Activated CD4-positive, alpha-beta memory T cell treated with anti-CD3 and anti-CD28 coated beads for 36 hours (primary cell): ENCODE data around the gene NPW. TPM values are rescaled to one million over a fixed set of nuclear protein-coding genes. Genes with fewer than 3 reads are reported as not detected.
A peak's percentile ranks its signal among the peaks of the same experiment; 100 is the strongest.

Source experiments
- CTCF ChIA-PET: fragments of 350-600 bp; sonication (Branson Sonifier 250); formaldehyde crosslinking; loops from one replicate; lab custom pipeline; 2021; ENCODE audit warnings: antibody characterized with exemption, inconsistent platforms; lab: Charles Lee
- POLR2A ChIA-PET: fragments of 350-600 bp; sonication (Branson Sonifier 250); formaldehyde crosslinking; loops from one replicate; lab custom pipeline; 2021; ENCODE audit warnings: antibody characterized with exemption; lab: Charles Lee
- DNase-seq: peaks from one replicate; pipeline ENCODE4 v3.0.0-alpha.2; 2020
- H3K27ac Mint-ChIP-seq: one replicate; pipeline ENCODE4 v1.8.0; 2021; ENCODE audit warnings: mixed read lengths
- H3K27me3 Mint-ChIP-seq: one replicate; pipeline ENCODE4 v1.8.0; 2021; ENCODE audit warnings: mixed read lengths
- H3K36me3 Mint-ChIP-seq: one replicate; pipeline ENCODE4 v1.8.0; 2021; ENCODE audit warnings: mixed read lengths
- H3K4me1 Mint-ChIP-seq: one replicate; pipeline ENCODE4 v1.8.0; 2021; ENCODE audit warnings: low read depth, mixed read lengths
- H3K4me3 Mint-ChIP-seq: one replicate; pipeline ENCODE4 v1.8.0; 2021; ENCODE audit warnings: mild to moderate bottlenecking, mixed read lengths
- H3K9me3 Mint-ChIP-seq: one replicate; pipeline ENCODE4 v1.8.0; 2021; ENCODE audit warnings: mixed read lengths
- intact Hi-C: fragments of 100-400 bp; cut with micrococcal nuclease; formaldehyde crosslinking; loops from one replicate; pipeline ENCODE4 v1.15.1; 2023
- total RNA-seq, 2 experiments: library from RNA; stranded (reverse); gene quantifications; one replicate each; pipeline ENCODE4 v1.2.3, GENCODE V29; 2021

Gene NPW
- total RNA-seq, 2 experiments from 2014 or later = 1.3 to 2.0 TPM

- Mint-ChIP-seq H3K27me3 (no peaks in the 10 kb centered on the region), H3K27ac (no peak overlapping the region), H3K36me3 (peaks cover 26% of the 10 kb centered on the region), H3K4me1 (peaks cover 37% of the 10 kb centered on the region), H3K4me3 (no peak overlapping the region), H3K9me3 (no peaks in the 10 kb centered on the region)
- peak; percentile 92 for DNase-seq
- ChIA-PET POLR2A (interaction anchor here (0.9 to 1.4 kb wide), 3 partner anchors 13 to 40 kb away, joined by 3 to 5 read pairs (median 3); partner anchors contain the start of genes RPS2 and SYNGR3), CTCF (interaction anchor here (0.6 to 2.1 kb wide), 32 partner anchors 8 to 532 kb away, joined by 3 to 25 read pairs (median 6); partner anchors contain the start of genes GFER, MSRB1, NPW and NTHL1)
- intact Hi-C loops = no loop called here
Measured at GRCh38 chr16:2003827-2004641, 15.6 kb upstream of the NPW start.

DNA sequence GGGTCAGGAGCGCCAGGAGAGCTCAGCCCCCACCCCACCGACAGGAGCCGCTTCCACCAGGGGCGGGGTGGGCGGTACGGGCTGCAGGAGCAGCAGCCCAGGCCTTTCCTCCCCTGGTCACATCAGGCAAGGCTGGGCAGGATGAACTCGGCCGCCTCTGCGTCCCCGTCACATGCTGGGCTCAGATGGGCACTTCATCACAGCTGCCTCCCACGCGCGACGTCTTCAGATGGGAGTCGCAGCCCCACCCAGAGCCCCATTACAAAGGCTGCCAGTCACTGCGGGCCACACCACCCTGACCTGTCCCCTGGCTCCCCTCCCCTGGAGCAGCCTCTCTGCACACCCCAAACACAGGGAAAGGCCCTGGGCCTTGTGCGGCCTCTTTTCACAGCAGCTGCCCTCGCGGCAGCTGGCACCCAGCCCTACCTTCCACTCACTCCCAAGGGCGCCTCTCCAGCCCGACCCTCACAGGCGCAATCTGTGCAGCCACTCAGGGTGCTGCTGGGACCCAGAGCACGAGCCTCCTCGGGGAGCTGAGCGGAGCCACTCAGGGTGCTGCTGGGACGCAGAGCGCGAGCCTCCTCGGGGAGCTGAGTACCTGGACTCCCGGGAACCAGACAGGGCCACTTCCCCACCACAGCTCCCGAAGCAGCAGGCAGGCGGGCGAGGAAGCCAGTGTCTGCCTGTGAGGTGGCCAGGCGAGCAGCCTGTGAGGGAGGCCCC is 14.6 kb upstream of the NPW start:
- Mint-ChIP-seq H3K27ac (no peak overlapping the region), H3K36me3 (peaks cover 24% of the 10 kb centered on the region), H3K9me3 (no peaks in the 10 kb centered on the region), H3K27me3 (no peaks in the 10 kb centered on the region), H3K4me3 (no peak overlapping the region), H3K4me1 (peaks cover 37% of the 10 kb centered on the region)
- CTCF ChIA-PET = interaction anchor here (0.7 to 2.1 kb wide), 16 partner anchors 9 to 461 kb away, joined by 3 to 25 read pairs (median 7); partner anchors contain the start of genes GFER, NPW, SYNGR3 and TRAF7
- DNase-seq = no peak
- intact Hi-C loops = no loop called here
- POLR2A ChIA-PET = interaction anchor here (1.4 kb wide), 1 partner anchor 40 kb away, joined by 5 read pairs; the partner anchor contains the start of gene RPS2

GRCh38 chr16:2005646-2006045 is 13.9 kb upstream of the NPW start:
- H3K4me3 Mint-ChIP-seq = no peak overlapping the region
- peaks cover 28% of the 10 kb centered on the region for H3K36me3 Mint-ChIP-seq
- no peaks in the 10 kb centered on the region for H3K27me3 Mint-ChIP-seq
- POLR2A ChIA-PET = interaction anchor here (1.0 kb wide), 1 partner anchor 21 kb away, joined by 5 read pairs; no protein-coding TSS in a partner anchor
- CTCF ChIA-PET = interaction anchor here (1.1 to 2.1 kb wide), 2 partner anchors 135 to 145 kb away, joined by 3 to 25 read pairs; no protein-coding TSS in a partner anchor
- DNase-seq = no peak
- peaks cover 41% of the 10 kb centered on the region for H3K4me1 Mint-ChIP-seq
- no peak overlapping the region for H3K27ac Mint-ChIP-seq
- intact Hi-C loops = no loop called here
- H3K9me3 Mint-ChIP-seq = no peaks in the 10 kb centered on the region

- H3K4me3 Mint-ChIP-seq = no peak overlapping the region
- H3K4me1 Mint-ChIP-seq = peaks cover 41% of the 10 kb centered on the region
- H3K27ac Mint-ChIP-seq = no peak overlapping the region
- intact Hi-C loops = no loop called here
- H3K27me3 Mint-ChIP-seq = no peaks in the 10 kb centered on the region
- no peak for DNase-seq
- H3K36me3 Mint-ChIP-seq = peaks cover 24% of the 10 kb centered on the region
- no peaks in the 10 kb centered on the region for H3K9me3 Mint-ChIP-seq
- ChIA-PET POLR2A (interaction anchor here (1.0 kb wide), 1 partner anchor 21 kb away, joined by 5 read pairs; no protein-coding TSS in a partner anchor), CTCF (interaction anchor here (1.1 kb wide), 1 partner anchor 145 kb away, joined by 3 read pairs; no protein-coding TSS in a partner anchor)
Measured at GRCh38 chr16:2006317-2006716, 13.3 kb upstream of the NPW start.

- no peaks in the 10 kb centered on the region for H3K27me3 Mint-ChIP-seq
- intact Hi-C loops = no loop called here
- H3K4me1 Mint-ChIP-seq = peaks cover 41% of the 10 kb centered on the region
- peak overlapping the region; percentile 61 for H3K27ac Mint-ChIP-seq
- ChIA-PET CTCF (interaction anchor here (1.4 to 3.4 kb wide), 2 partner anchors 23 to 133 kb away, joined by 3 to 14 read pairs; partner anchors contain the start of gene GFER), POLR2A (no interaction called here)
- peak overlapping the region; percentile 83 for H3K4me3 Mint-ChIP-seq
- H3K9me3 Mint-ChIP-seq = no peaks in the 10 kb centered on the region
- DNase-seq = no peak
- peaks cover 18% of the 10 kb centered on the region for H3K36me3 Mint-ChIP-seq
Measured at GRCh38 chr16:2007081-2007836, 12.3 kb upstream of the NPW start.

GRCh38 chr16:2008009-2008526 is 11.5 kb upstream of the NPW start:
- peak; percentile 48 for DNase-seq
- intact Hi-C loops = loop anchor here (2.0 kb wide), 1 partner anchor 15 kb away; no protein-coding TSS in a partner anchor
- peaks cover 15% of the 10 kb centered on the region for H3K36me3 Mint-ChIP-seq
- no peaks in the 10 kb centered on the region for H3K9me3 Mint-ChIP-seq
- peak overlapping the region; percentile 83 for H3K4me3 Mint-ChIP-seq
- peak overlapping the region; percentile 77 for H3K27ac Mint-ChIP-seq
- ChIA-PET CTCF (interaction anchor here (0.8 to 3.4 kb wide), 4 partner anchors 15 to 147 kb away, joined by 3 to 14 read pairs (median 4); partner anchors contain the start of genes GFER and TRAF7), POLR2A (interaction anchor here (0.6 to 1.6 kb wide), 3 partner anchors 17 to 147 kb away, joined by 3 to 7 read pairs (median 4); partner anchors contain the start of genes RPS2 and TRAF7)
- peaks cover 41% of the 10 kb centered on the region for H3K4me1 Mint-ChIP-seq
- H3K27me3 Mint-ChIP-seq = no peaks in the 10 kb centered on the region

DNA sequence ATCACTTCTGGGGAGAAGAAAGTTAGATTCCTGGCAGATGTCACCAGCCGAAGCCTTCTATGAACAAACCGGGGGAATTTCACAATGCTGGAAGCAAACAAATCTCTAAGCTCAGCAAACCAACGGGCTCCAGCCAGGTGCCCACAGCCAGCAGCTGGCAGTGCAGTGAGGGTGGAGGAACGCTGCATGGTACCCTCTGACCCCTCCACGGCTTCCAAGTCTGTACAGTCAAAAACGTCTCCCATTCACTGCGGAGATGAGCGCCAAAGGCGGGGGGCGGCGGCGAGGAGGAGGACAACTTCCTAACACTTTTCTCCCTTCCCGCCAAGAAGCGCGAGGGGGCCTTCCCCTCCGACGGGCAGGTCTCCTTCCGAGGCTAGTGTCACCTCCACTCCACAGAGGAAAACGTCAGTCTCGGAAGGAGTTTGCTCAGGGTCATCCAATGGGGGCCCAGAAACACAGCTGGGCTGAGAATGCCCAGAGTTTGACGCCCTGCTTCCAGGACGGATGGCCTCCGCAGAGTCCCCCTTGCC is 10.9 kb upstream of the NPW start:
- Mint-ChIP-seq H3K27me3 (no peaks in the 10 kb centered on the region), H3K4me1 (peaks cover 41% of the 10 kb centered on the region), H3K9me3 (no peaks in the 10 kb centered on the region), H3K27ac (peak overlapping the region; percentile 77), H3K36me3 (peaks cover 15% of the 10 kb centered on the region), H3K4me3 (peak overlapping the region; percentile 83)
- peak; percentile 66 for DNase-seq
- CTCF ChIA-PET = interaction anchor here (0.8 to 3.4 kb wide), 4 partner anchors 14 to 147 kb away, joined by 3 to 14 read pairs (median 4); partner anchors contain the start of genes GFER and TRAF7
- intact Hi-C loops = loop anchor here (2.0 kb wide), 1 partner anchor 16 kb away; no protein-coding TSS in a partner anchor
- POLR2A ChIA-PET = interaction anchor here (0.6 to 1.6 kb wide), 3 partner anchors 18 to 146 kb away, joined by 3 to 7 read pairs (median 4); partner anchors contain the start of genes RPS2 and TRAF7

DNA sequence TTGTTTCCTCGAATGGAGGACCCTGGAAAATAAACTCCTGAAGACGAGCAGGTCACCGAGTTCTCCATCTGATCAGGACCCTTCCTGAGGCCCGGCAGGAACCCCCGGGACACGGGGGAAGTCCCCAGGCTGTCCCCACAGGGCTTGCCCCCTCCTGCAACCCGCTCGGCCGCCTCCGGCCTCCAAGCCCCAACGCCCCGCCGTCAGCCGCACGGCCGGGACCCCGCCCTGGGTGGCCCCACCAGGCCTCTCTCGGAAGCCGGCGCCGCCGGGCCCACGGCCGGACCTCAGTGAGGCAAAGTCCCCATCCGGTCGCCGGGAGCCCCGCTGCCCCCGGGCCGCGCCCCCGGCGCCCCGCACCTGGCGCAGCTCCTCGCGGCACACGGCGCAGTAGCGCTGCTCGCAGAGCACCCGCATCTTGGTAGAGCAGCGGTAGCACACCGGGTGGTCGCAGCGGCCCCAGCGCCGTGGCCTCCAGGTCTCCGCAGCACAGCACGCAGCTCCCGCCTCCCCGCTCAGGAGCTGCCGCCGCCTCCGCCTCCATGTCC is 10.3 kb upstream of the NPW start:
- no peaks in the 10 kb centered on the region for H3K9me3 Mint-ChIP-seq
- peaks cover 41% of the 10 kb centered on the region for H3K4me1 Mint-ChIP-seq
- intact Hi-C loops = loop anchor here (2.0 kb wide), 1 partner anchor 16 kb away; no protein-coding TSS in a partner anchor
- H3K36me3 Mint-ChIP-seq = peaks cover 15% of the 10 kb centered on the region
- peak overlapping the region; percentile 83 for H3K4me3 Mint-ChIP-seq
- ChIA-PET POLR2A (interaction anchor here (1.5 to 1.6 kb wide), 2 partner anchors 18 to 146 kb away, joined by 4 to 7 read pairs; partner anchors contain the start of gene TRAF7), CTCF (interaction anchor here (1.4 to 3.4 kb wide), 3 partner anchors 13 to 131 kb away, joined by 3 to 14 read pairs (median 4); partner anchors contain the start of gene GFER)
- DNase-seq = no peak
- peak overlapping the region; percentile 77 for H3K27ac Mint-ChIP-seq
- H3K27me3 Mint-ChIP-seq = no peaks in the 10 kb centered on the region

- Mint-ChIP-seq H3K9me3 (no peaks in the 10 kb centered on the region), H3K4me3 (peak within 1 kb of the TSS; percentile 84), H3K4me1 (peaks cover 35% of the 10 kb centered on the region), H3K27me3 (no peaks in the 10 kb centered on the region), H3K36me3 (peaks cover 15% of the 10 kb centered on the region), H3K27ac (peak within 1 kb of the TSS; percentile 83)
- POLR2A ChIA-PET = no interaction called here
- intact Hi-C loops = loop anchor here (2.0 to 5.0 kb wide), 2 partner anchors 17 to 48 kb away; partner anchors contain the start of gene RPS2
- peak; percentile 82 for DNase-seq
- CTCF ChIA-PET = interaction anchor here (3.4 kb wide), 1 partner anchor 130 kb away, joined by 14 read pairs; no protein-coding TSS in a partner anchor
Measured at GRCh38 chr16:2009791-2010510, 9.6 kb upstream of the NPW start, which contains the start of gene ZNF598. ZNF598 (minus strand) TSS chr16:2009821.
